Lung (tissue), 12 donors: ENCODE data around the gene PTTG1IP. TPM values are rescaled to one million over a fixed set of nuclear protein-coding genes. Genes with fewer than 3 reads are reported as not detected.

Source experiments
- ATAC-seq: fragments of 200-7000 bp; cut with Tn5 transposase; one replicate; pipeline ENCODE4 v1.9.1; 2020; ENCODE audit warnings: moderate number of reproducible peaks; ENCODE audit not compliant: insufficient read depth, low FRiP score
- DNase-seq, 3 donors: peaks; one replicate each; pipeline ENCODE4 v3.0.0-alpha.2; 2013 to 2017
- H3K27ac ChIP-seq, 2 donors: one replicate each; pipeline ENCODE4 v1.5.1; 2013; ENCODE audit warnings: mild to moderate bottlenecking in 2 of 2, moderate library complexity in 2 of 2, control low read depth in 1 of 2, inconsistent platforms in 1 of 2, low read depth in 1 of 2, low read length in 1 of 2
- H3K27me3 ChIP-seq, 3 donors: one replicate each; pipeline ENCODE4 v1.5.1; 2013; ENCODE audit warnings: low read length in 2 of 3; ENCODE audit not compliant: control insufficient read depth in 3 of 3, insufficient read depth in 3 of 3
- H3K36me3 ChIP-seq, 4 donors: one replicate each; pipeline ENCODE4 v1.5.1; 2013; ENCODE audit warnings: low read length in 4 of 4, mild to moderate bottlenecking in 1 of 4, moderate library complexity in 1 of 4; ENCODE audit not compliant: control insufficient read depth in 4 of 4, insufficient read depth in 4 of 4
- H3K4me1 ChIP-seq, 5 donors: one replicate each; pipeline ENCODE4 v1.5.1; 2013; ENCODE audit warnings: low read length in 5 of 5, mild to moderate bottlenecking in 2 of 5, moderate library complexity in 1 of 5; ENCODE audit not compliant: control insufficient read depth in 5 of 5, insufficient read depth in 5 of 5
- H3K4me3 ChIP-seq: one replicate; pipeline ENCODE4 v1.5.1; 2013; ENCODE audit warnings: mild to moderate bottlenecking, control low read depth, moderate library complexity
- H3K9ac ChIP-seq, 2 donors: one replicate each; pipeline ENCODE4 v1.5.1; 2013; ENCODE audit warnings: low read length in 2 of 2, control low read depth in 1 of 2; ENCODE audit not compliant: insufficient read depth in 1 of 2
- H3K9me3 ChIP-seq, 4 donors: one replicate each; pipeline ENCODE4 v1.5.1; 2013; ENCODE audit warnings: low read length in 3 of 4, mild to moderate bottlenecking in 1 of 4, moderate library complexity in 1 of 4; ENCODE audit not compliant: control insufficient read depth in 4 of 4, insufficient read depth in 3 of 4
- WGBS, 2 donors: extraction: QIAGEN DNeasy Blood & Tissue Kit; methylation state at CpG; one replicate each; pipeline ENCODE4 v1.1.7; 2013; 5-methylcytosine and 5-hydroxymethylcytosine counted together
- polyA plus RNA-seq, 2 donors: library from polyadenylated mRNA; stranded (reverse); fragments of 200-250 nt; gene quantifications; one replicate each; pipeline ENCODE4 v1.2.1, GENCODE V29; 2013
- total RNA-seq, 2 donors: library from RNA; depleted of rRNA in 1 of 2; stranded (reverse); fragments of >200 nt in 1 of 2; gene quantifications; one replicate each; pipeline ENCODE4 v1.2.1, GENCODE V29; 2014 to 2021
- TF ChIP-seq, protein P1 (sequence below): IDR thresholded peaks from 2 replicates; pipeline ENCODE4 v1.5.1; 2012; ENCODE audit warnings: mild to moderate bottlenecking; ENCODE audit errors: control extremely low read depth, extremely low read depth
- donor health status: control.
- donor health status: control.
- donor health status: Bipolar disorder and iron deficiency.
- donor health status: healthy.
- donor health status: DM: yes; HTN: yes; CAD: no.

Gene PTTG1IP
- total and polyA plus RNA-seq, 4 donors: 139 to 247 (median 226) TPM

DNA sequence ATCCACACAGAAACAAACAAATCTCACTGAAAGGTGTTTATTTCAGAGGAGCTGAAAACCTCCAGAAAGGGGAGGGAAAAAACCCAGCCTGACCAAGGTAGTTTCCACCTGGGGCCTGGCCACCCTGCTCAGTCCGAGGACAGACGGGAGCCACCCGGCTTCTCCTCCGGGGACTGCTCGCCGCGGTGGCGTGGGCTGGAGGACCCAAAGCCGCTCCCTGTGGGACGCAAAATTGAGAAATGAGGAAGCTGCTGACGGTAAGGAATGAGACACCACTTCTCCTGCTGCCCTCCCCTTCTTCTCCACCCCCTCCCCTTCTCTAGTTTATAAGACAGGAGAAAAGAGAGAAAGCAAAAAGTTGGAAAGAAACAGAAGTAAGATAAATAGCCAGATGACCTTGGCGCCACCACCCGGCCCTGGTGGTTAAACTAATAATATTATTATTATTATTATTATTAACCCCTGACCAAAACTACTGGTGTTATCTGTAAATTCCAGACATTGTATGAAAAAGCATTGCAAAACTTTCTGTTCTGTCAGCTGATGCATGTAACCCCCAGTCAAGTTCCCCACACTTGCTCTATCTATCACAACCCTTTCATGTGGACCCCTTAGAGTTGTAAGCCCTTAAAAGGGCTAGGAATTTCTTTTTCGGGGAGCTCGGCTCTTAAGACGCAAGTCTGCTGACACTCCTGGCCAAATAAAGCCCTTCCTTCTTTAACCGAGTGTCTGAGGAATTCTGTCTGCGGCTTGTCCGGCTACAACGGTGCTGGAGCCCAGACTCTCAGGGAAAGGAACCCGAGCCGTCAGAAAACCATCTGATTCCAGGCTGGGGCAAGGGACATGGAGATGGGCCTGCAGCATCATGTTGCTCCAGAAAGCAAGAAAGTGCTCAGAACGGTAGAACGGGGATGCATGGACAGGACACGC lies 34.7 kb upstream of the PTTG1IP start:
- peaks cover 0 to 16% (median 0%) of the 10 kb centered on the region in 3 donors for H3K27me3 ChIP-seq
- 36 to 53% methylated on average over 25 of the region's 25 CpGs for WGBS, 2 donors
- no peak for ATAC-seq
- no peak overlapping the region for H3K4me3 ChIP-seq
- peaks cover 0 to 4% (median 0%) of the 10 kb centered on the region in 4 donors for H3K9me3 ChIP-seq
- H3K4me1 ChIP-seq: peaks cover 0 to 22% (median 6%) of the 10 kb centered on the region in 5 donors
- peak in 1 of 3 donors; percentile 38 for DNase-seq
- H3K27ac ChIP-seq: no peak overlapping the region
- H3K9ac ChIP-seq: no peak overlapping the region
- TF ChIP-seq, protein P1, sequence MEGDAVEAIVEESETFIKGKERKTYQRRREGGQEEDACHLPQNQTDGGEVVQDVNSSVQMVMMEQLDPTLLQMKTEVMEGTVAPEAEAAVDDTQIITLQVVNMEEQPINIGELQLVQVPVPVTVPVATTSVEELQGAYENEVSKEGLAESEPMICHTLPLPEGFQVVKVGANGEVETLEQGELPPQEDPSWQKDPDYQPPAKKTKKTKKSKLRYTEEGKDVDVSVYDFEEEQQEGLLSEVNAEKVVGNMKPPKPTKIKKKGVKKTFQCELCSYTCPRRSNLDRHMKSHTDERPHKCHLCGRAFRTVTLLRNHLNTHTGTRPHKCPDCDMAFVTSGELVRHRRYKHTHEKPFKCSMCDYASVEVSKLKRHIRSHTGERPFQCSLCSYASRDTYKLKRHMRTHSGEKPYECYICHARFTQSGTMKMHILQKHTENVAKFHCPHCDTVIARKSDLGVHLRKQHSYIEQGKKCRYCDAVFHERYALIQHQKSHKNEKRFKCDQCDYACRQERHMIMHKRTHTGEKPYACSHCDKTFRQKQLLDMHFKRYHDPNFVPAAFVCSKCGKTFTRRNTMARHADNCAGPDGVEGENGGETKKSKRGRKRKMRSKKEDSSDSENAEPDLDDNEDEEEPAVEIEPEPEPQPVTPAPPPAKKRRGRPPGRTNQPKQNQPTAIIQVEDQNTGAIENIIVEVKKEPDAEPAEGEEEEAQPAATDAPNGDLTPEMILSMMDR: no peak
- H3K36me3 ChIP-seq: no peaks in the 10 kb centered on the region

DNA sequence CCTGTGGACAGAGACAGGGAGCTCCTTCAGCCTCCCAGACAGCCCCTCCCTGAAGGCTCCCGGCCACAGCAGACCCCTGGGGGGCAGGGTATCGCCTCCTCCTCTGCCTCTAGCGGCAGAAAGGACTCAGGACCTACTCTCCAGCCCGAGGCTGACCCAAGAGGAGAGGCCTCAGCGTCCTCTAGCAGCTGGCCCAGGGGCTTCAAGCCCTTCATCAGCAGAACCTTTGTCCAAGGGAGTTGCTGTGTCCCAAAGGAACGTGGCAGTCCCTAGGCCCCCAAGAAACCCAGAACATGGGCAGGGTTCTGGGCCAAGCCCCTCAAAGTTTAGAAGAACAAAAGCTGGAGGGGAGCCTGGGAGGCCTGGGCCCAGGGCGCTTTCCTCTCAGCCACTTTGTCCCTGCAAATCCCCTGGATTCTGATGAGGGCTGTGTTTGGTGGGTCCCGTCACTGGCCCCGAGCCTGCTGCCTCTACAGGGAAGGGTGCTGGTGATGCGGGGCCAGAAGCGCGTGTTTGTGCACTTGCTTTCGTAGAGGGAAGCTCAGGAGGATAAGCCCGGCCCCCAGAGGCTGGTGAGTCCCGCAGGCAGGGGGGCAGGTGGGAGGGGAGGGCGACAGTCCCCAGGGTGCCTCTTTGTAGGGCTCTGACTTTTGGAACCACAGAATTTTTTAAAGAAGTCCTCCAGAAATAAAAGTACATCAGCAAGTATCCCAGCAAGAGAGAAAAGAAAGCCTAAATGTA lies 33.9 kb upstream of the PTTG1IP start:
- ATAC-seq (no peak), DNase-seq (no peak)
- WGBS, 2 donors: 45 to 70% methylated on average over 16 of the region's 16 CpGs
- TF ChIP-seq, protein P1: no peak
- H3K4me3 ChIP-seq: no peak overlapping the region
- H3K9me3 ChIP-seq: peaks cover 0 to 4% (median 0%) of the 10 kb centered on the region in 4 donors
- H3K27me3 ChIP-seq: peaks cover 0 to 16% (median 0%) of the 10 kb centered on the region in 3 donors
- H3K9ac ChIP-seq: no peak overlapping the region
- no peaks in the 10 kb centered on the region for H3K36me3 ChIP-seq
- H3K4me1 ChIP-seq: peaks cover 0 to 22% (median 6%) of the 10 kb centered on the region in 5 donors
- peak overlapping the region in 1 of 2 donors; percentile 18 for H3K27ac ChIP-seq

DNA sequence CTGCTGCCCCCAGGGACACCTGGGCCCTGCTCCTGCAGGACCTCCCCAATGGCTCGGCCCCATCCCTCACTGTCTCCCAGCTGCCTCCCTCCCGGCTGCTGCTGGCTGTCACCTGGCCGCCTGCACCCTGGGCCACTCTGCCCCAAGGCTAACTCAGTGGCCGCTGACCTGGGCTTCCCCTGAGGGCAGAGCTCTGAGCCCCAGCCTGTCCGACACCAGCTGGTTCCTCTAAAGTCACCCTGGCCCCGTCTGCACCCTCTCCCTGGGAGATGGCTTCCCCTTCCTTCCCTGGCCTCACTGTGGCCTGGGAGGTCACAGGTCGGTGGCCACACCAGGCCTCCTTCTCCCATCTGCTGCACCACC lies 32.2 kb upstream of the PTTG1IP start:
- DNase-seq (no peak), ATAC-seq (no peak)
- Histone ChIP-seq H3K4me1 (peaks cover 0 to 22% (median 6%) of the 10 kb centered on the region in 5 donors), H3K36me3 (peaks cover 0 to 3% (median 0%) of the 10 kb centered on the region in 4 donors), H3K4me3 (no peak overlapping the region), H3K27ac (no peak overlapping the region), H3K9ac (no peak overlapping the region), H3K27me3 (peaks cover 0 to 18% (median 0%) of the 10 kb centered on the region in 3 donors), H3K9me3 (peaks cover 0 to 4% (median 0%) of the 10 kb centered on the region in 4 donors)
- WGBS, 2 donors: 79 to 82% methylated on average over 6 to 7 of the region's 7 CpGs
- TF ChIP-seq, protein P1: no peak
